ENCODE data around the gene SLC24A3. TPM values are rescaled to one million over a fixed set of nuclear protein-coding genes. Genes with fewer than 3 reads are reported as not detected.
A peak's percentile ranks its signal among the peaks of the same experiment; 100 is the strongest.

SLC24A3 gene
- total and polyA plus RNA-seq, 4 donors = 17.5 to 64.9 (median 43.8) TPM

DNA sequence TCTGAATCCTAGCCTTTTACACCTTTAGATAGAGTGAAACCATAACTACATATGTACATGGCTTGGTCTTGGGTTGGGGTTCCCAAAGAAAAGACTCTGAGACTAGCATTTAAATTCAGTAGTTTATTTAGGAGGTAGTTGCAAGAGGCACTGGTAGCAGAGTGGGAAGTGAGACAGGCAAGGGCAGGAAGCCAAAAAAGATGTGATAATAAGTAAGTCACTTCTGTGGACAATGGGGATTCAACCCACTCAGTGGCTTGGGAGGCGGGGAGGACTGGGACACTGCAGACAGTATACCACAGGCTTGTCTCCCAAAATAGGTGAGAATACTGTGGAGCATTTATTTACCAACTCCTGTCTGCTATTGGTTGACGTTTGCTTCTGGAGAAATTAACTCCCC, 131.9 kb downstream of the SLC24A3 start:
- 80% methylated on average over 1 of the region's 2 CpGs for WGBS (ENCODE audit: insufficient coverage)
- DNase-seq (ENCODE audit: low read depth in 4 of 6, low spot score in 6 of 6) = no peak
- peaks cover 4% of the 10 kb centered on the region for H3K4me1 ChIP-seq (ENCODE audit: control insufficient read depth, insufficient read depth, low read length)
- no peak overlapping the region for H3K27ac ChIP-seq (ENCODE audit: low read depth, low read length)
- no peaks in the 10 kb centered on the region for H3K36me3 ChIP-seq (ENCODE audit: control insufficient read depth, insufficient read depth, low read length)
- H3K27me3 ChIP-seq (ENCODE audit: control insufficient read depth, insufficient read depth, low read length) = no peaks in the 10 kb centered on the region
- H3K9me3 ChIP-seq (ENCODE audit: control insufficient read depth, insufficient read depth, low read length) = no peaks in the 10 kb centered on the region
- no peak overlapping the region for H3K4me3 ChIP-seq (ENCODE audit: low read depth, low read length)

DNA sequence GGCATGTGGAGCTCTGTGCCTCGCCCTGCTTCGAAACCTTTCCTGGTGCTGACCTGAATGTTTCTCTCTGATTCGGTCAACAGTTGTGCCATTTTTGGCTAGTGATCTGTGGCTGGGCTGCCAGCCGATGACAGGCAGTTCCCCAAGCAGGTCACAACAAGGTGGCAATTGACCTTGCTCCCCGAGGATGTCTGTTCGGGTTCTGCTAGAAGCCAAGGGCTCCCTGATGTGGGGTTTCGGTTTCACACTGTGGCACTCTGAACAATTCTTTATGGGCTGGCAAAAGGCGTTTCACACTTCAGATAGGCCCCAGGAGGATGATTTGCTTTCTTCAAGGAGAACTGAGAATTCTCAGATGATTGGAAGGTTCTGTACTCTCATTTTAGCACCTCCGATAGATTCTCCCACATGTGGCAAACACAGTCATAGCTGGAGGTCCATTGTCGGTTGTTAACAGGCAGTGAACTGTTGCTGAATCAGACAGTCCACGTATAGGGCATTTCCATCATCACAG, 135.6 kb downstream of the SLC24A3 start:
- Histone ChIP-seq H3K4me3 (ENCODE audit: low read depth, low read length) (no peak overlapping the region), H3K27me3 (ENCODE audit: control insufficient read depth, insufficient read depth, low read length) (no peaks in the 10 kb centered on the region), H3K36me3 (ENCODE audit: control insufficient read depth, insufficient read depth, low read length) (no peaks in the 10 kb centered on the region), H3K4me1 (ENCODE audit: control insufficient read depth, insufficient read depth, low read length) (no peaks in the 10 kb centered on the region), H3K27ac (ENCODE audit: low read depth, low read length) (no peak overlapping the region), H3K9me3 (ENCODE audit: control insufficient read depth, insufficient read depth, low read length) (no peaks in the 10 kb centered on the region)
- DNase-seq (ENCODE audit: low read depth in 4 of 6, low spot score in 6 of 6) = no peak
- WGBS (ENCODE audit: insufficient coverage) = 83% methylated on average over 10 of the region's 11 CpGs

DNA sequence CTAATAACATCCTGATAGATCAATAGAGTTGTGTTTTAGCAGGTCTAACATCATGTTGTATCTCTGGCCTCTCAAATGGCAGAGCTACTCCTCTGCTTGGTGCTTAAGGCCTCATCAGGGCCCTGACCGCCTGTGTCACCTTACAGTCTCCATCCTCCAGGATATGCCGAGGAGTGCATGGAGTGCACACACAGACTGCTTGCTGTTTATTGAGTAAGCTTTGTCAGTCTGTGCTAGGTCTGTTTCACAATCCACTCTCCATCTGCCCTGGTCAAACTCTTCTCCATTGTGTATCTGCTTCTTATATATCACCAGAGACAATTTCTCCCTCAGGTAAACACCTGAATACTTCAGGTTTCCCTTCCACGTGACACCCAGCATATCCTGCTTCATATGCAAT, 136.1 kb downstream of the SLC24A3 start:
- H3K27me3 ChIP-seq (ENCODE audit: control insufficient read depth, insufficient read depth, low read length) = no peaks in the 10 kb centered on the region
- no peaks in the 10 kb centered on the region for H3K9me3 ChIP-seq (ENCODE audit: control insufficient read depth, insufficient read depth, low read length)
- DNase-seq (ENCODE audit: low read depth in 4 of 6, low spot score in 6 of 6) = no peak
- no peaks in the 10 kb centered on the region for H3K36me3 ChIP-seq (ENCODE audit: control insufficient read depth, insufficient read depth, low read length)
- 83% methylated on average over 2 of the region's 3 CpGs for WGBS (ENCODE audit: insufficient coverage)
- H3K4me3 ChIP-seq (ENCODE audit: low read depth, low read length) = no peak overlapping the region
- H3K4me1 ChIP-seq (ENCODE audit: control insufficient read depth, insufficient read depth, low read length) = no peaks in the 10 kb centered on the region
- no peak overlapping the region for H3K27ac ChIP-seq (ENCODE audit: low read depth, low read length)

DNA sequence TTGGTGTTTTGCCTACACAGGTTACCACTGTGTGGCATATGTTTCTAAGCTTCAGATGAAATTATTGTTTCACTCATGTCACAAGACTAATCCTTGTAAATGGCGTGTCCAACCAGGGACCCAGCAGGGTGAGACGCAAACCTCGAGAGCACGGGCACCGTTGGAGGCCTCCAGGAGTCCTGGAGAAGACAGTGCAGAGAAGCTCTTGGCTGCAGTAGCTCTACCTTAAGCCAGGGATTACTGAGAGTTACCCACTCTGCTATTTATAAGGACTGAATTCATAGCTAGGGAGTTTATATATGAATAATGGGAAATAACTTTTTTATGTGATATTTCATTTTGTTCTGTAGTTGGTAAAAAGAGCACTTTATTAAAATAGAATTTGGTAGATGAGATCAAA, 137.4 kb downstream of the SLC24A3 start:
- DNase-seq (ENCODE audit: low read depth in 4 of 6, low spot score in 6 of 6) = no peak
- H3K9me3 ChIP-seq (ENCODE audit: control insufficient read depth, insufficient read depth, low read length) = no peaks in the 10 kb centered on the region
- 96% methylated on average over 5 of the region's 5 CpGs for WGBS (ENCODE audit: insufficient coverage)
- no peaks in the 10 kb centered on the region for H3K27me3 ChIP-seq (ENCODE audit: control insufficient read depth, insufficient read depth, low read length)
- no peak overlapping the region for H3K4me3 ChIP-seq (ENCODE audit: low read depth, low read length)
- H3K4me1 ChIP-seq (ENCODE audit: control insufficient read depth, insufficient read depth, low read length) = no peaks in the 10 kb centered on the region
- no peak overlapping the region for H3K27ac ChIP-seq (ENCODE audit: low read depth, low read length)
- no peaks in the 10 kb centered on the region for H3K36me3 ChIP-seq (ENCODE audit: control insufficient read depth, insufficient read depth, low read length)

DNA sequence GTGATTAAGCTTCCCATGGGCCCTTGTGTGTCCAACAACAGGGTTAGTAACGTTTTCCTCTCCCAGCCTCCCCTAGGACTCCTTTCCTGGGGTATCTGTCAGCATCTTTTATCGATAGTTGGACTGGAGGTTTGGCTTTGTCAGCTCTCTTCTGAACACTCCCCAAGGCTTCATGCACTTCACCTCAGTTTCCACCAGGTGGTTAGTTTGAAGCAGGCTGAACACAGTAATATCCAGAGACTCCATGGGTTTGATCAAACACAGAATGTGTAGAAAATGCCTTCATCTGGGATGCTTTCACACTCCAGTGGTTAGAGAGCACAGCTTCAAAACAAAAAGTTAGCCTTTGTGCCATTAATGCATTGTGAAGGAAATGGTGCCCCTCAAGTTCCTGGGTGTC, 139.1 kb downstream of the SLC24A3 start:
- DNase-seq (ENCODE audit: low read depth in 4 of 6, low spot score in 6 of 6) = no peak
- H3K36me3 ChIP-seq (ENCODE audit: control insufficient read depth, insufficient read depth, low read length) = no peaks in the 10 kb centered on the region
- H3K4me1 ChIP-seq (ENCODE audit: control insufficient read depth, insufficient read depth, low read length) = no peaks in the 10 kb centered on the region

DNA sequence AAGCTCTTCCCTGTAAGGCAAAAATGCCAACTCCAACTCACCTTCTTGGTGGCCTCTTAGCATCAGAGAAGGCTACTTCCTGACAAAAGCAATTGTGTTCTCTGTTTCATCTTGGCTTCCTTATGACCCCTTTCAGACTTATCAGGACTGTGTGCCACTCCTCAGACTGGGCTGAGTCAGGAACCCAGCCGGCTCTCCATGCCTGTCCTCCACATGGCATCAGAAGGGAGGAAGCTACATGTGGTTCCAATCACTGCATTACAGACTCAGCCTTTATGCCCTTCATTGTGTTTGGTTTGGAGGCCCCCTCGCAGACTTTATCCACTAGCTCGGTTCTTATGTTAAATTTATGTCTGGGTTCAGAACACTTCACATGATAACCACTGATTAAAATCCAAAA, 142.5 kb downstream of the SLC24A3 start:
- no CpG with 5 or more reads among the region's 3 CpGs for WGBS (ENCODE audit: insufficient coverage)

More for the DNA sequence above, 139.1 kb downstream of the SLC24A3 start:
- Histone ChIP-seq H3K27ac (ENCODE audit: low read depth, low read length) (no peak overlapping the region), H3K9me3 (ENCODE audit: control insufficient read depth, insufficient read depth, low read length) (no peaks in the 10 kb centered on the region), H3K27me3 (ENCODE audit: control insufficient read depth, insufficient read depth, low read length) (no peaks in the 10 kb centered on the region), H3K4me3 (ENCODE audit: low read depth, low read length) (no peak overlapping the region)
- WGBS (ENCODE audit: insufficient coverage) = no CpG with 5 or more reads among the region's 2 CpGs

DNA sequence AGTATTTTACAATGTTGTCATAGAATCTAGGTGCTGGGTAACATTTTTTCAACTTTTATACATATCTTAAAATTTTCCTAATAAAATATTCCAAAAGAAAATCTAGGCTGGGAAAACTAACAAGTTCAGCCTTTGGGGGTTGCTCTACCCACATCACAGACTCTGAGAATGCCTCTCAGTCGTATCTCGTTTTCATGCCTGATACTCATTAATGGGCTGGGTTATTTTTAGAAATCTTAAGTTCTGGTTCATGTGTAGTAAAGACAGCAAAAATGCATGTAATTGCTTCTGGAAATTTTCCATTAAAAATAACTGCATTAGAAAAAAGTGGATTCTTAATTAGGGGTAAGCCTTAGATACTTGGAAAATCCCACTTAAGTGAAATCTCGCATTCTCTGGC, 149.3 kb downstream of the SLC24A3 start:
- DNase-seq (ENCODE audit: low read depth in 4 of 6, low spot score in 6 of 6) = peak in 1 of 6 donors; percentile 46
- no CpG with 5 or more reads among the region's 3 CpGs for WGBS (ENCODE audit: insufficient coverage)
- Histone ChIP-seq H3K36me3 (ENCODE audit: control insufficient read depth, insufficient read depth, low read length) (no peaks in the 10 kb centered on the region), H3K4me3 (ENCODE audit: low read depth, low read length) (no peak overlapping the region), H3K27ac (ENCODE audit: low read depth, low read length) (no peak overlapping the region), H3K27me3 (ENCODE audit: control insufficient read depth, insufficient read depth, low read length) (no peaks in the 10 kb centered on the region), H3K4me1 (ENCODE audit: control insufficient read depth, insufficient read depth, low read length) (peaks cover 3% of the 10 kb centered on the region), H3K9me3 (ENCODE audit: control insufficient read depth, insufficient read depth, low read length) (no peaks in the 10 kb centered on the region)

More for the DNA sequence above, 142.5 kb downstream of the SLC24A3 start:
- H3K4me3 ChIP-seq (ENCODE audit: low read depth, low read length) = no peak overlapping the region
- no peak overlapping the region for H3K27ac ChIP-seq (ENCODE audit: low read depth, low read length)
- no peaks in the 10 kb centered on the region for H3K4me1 ChIP-seq (ENCODE audit: control insufficient read depth, insufficient read depth, low read length)
- no peaks in the 10 kb centered on the region for H3K9me3 ChIP-seq (ENCODE audit: control insufficient read depth, insufficient read depth, low read length)
- no peaks in the 10 kb centered on the region for H3K27me3 ChIP-seq (ENCODE audit: control insufficient read depth, insufficient read depth, low read length)
- no peak for DNase-seq (ENCODE audit: low read depth in 4 of 6, low spot score in 6 of 6)
- no peaks in the 10 kb centered on the region for H3K36me3 ChIP-seq (ENCODE audit: control insufficient read depth, insufficient read depth, low read length)

DNA sequence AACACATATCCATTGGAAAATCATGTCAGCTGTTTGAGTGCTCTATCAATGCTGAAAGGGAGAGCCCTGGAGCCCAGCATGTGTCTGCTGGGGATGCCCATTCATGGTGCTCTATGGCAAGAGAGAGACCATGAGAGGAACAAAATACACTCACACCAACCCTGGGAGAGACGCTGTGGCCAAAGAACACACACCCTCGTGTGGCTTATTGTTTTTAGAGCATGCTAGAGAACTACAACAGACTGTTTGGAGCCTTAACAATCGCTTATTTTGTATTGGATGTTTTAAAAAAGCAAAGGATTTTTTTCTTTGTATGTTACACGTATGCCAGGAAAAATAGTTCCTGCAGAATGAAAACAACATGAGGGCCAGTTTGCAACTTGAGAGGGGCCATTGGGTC, 151.0 kb downstream of the SLC24A3 start:
- Histone ChIP-seq H3K4me1 (ENCODE audit: control insufficient read depth, insufficient read depth, low read length) (peaks cover 8% of the 10 kb centered on the region), H3K36me3 (ENCODE audit: control insufficient read depth, insufficient read depth, low read length) (no peaks in the 10 kb centered on the region), H3K27ac (ENCODE audit: low read depth, low read length) (no peak overlapping the region), H3K9me3 (ENCODE audit: control insufficient read depth, insufficient read depth, low read length) (no peaks in the 10 kb centered on the region), H3K4me3 (ENCODE audit: low read depth, low read length) (no peak overlapping the region), H3K27me3 (ENCODE audit: control insufficient read depth, insufficient read depth, low read length) (no peaks in the 10 kb centered on the region)
- WGBS (ENCODE audit: insufficient coverage) = 76% methylated on average over 2 of the region's 4 CpGs
- peak in 1 of 6 donors; percentile 77 for DNase-seq (ENCODE audit: low read depth in 4 of 6, low spot score in 6 of 6)

DNA sequence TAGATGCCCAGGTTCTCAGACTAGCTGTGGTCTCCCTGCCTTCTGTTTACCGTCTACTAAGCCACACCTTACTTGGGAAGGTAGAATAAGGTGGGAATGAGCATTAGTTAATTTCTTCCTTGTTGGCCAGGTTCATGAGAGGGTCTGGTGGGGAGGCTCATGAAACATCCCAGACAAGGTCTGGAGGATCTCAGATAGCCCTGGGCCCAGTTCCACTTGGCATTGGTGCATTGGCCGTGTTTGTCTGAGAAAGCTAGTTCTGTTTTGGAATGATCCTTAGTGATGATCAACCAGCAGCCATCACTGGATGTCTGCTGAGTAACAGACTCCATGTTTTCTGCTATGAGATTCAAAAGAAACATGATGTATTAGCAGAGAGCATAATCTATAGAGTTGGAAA, 155.1 kb downstream of the SLC24A3 start:
- H3K4me1 ChIP-seq (ENCODE audit: control insufficient read depth, insufficient read depth, low read length) = peaks cover 9% of the 10 kb centered on the region
- WGBS (ENCODE audit: insufficient coverage) = no CpG with 5 or more reads among the region's 2 CpGs

DNA sequence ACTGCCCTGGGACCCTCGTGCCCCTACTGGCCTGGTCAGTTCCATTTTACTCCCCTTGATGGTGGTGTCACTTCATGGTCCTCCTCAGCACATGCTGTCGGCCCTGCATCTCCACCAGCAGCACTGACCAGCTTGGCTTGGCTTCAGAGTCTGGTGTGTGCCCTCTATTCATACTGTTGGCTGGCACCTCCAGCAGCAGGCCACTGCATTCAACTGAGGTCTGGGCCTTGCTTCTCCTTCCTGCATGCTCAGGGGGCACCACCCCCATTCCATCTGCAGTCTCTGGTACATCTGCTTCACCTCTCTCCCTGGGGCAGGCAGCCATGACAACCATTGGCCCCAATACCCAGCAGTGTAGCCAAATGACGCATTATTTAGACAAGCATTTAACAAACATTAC, 155.9 kb downstream of the SLC24A3 start:
- Histone ChIP-seq H3K9me3 (ENCODE audit: control insufficient read depth, insufficient read depth, low read length) (no peaks in the 10 kb centered on the region), H3K4me3 (ENCODE audit: low read depth, low read length) (no peak overlapping the region), H3K4me1 (ENCODE audit: control insufficient read depth, insufficient read depth, low read length) (peaks cover 5% of the 10 kb centered on the region), H3K27me3 (ENCODE audit: control insufficient read depth, insufficient read depth, low read length) (no peaks in the 10 kb centered on the region), H3K27ac (ENCODE audit: low read depth, low read length) (no peak overlapping the region), H3K36me3 (ENCODE audit: control insufficient read depth, insufficient read depth, low read length) (no peaks in the 10 kb centered on the region)
- DNase-seq (ENCODE audit: low read depth in 4 of 6, low spot score in 6 of 6) = peak in 1 of 6 donors; percentile 46
- WGBS (ENCODE audit: insufficient coverage) = 53% methylated on average over 3 of the region's 3 CpGs

More for the DNA sequence above, 155.1 kb downstream of the SLC24A3 start:
- Histone ChIP-seq H3K27ac (ENCODE audit: low read depth, low read length) (no peak overlapping the region), H3K4me3 (ENCODE audit: low read depth, low read length) (no peak overlapping the region), H3K9me3 (ENCODE audit: control insufficient read depth, insufficient read depth, low read length) (no peaks in the 10 kb centered on the region), H3K36me3 (ENCODE audit: control insufficient read depth, insufficient read depth, low read length) (no peaks in the 10 kb centered on the region), H3K27me3 (ENCODE audit: control insufficient read depth, insufficient read depth, low read length) (no peaks in the 10 kb centered on the region)
- DNase-seq (ENCODE audit: low read depth in 4 of 6, low spot score in 6 of 6) = no peak

Measured in spinal cord (tissue), 10 donors.